ENCODE measurements around the gene BID. TPM values are rescaled to one million over a fixed set of nuclear protein-coding genes. Genes with fewer than 3 reads are reported as not detected.

BID gene
- total RNA-seq, 2 experiments from 2014 or later, result 59.9 to 60.3 TPM

- H3K4me1 ChIP-seq (ENCODE audit: insufficient read depth, low read length, poor library complexity, severe bottlenecking), result peaks cover 29% of the 10 kb centered on the region
- no peaks in the 10 kb centered on the region for H3K9me2 ChIP-seq (ENCODE audit: insufficient read depth, low read length)
- H3K79me2 ChIP-seq (ENCODE audit: insufficient read depth, low read depth, low read length), result no peaks in the 10 kb centered on the region
- no peak overlapping the region for H2AFZ ChIP-seq (ENCODE audit: low read length)
- ChIA-PET POLR2A (interaction anchor here (2.5 kb wide), 1 partner anchor 19 kb away, joined by 6 read pairs; no protein-coding TSS in a partner anchor), CTCF (ENCODE audit: unreplicated experiment) (interaction anchor here (0.5 to 2.4 kb wide), 7 partner anchors 11 to 291 kb away, joined by 3 to 11 read pairs (median 4); no protein-coding TSS in a partner anchor)
- no peak overlapping the region for H3K4me3 ChIP-seq (ENCODE audit: low read depth, low read length, poor library complexity, severe bottlenecking)
- H3K9me3 ChIP-seq (ENCODE audit: low read length), result no peaks in the 10 kb centered on the region
- peaks cover 20% of the 10 kb centered on the region for H3K36me3 ChIP-seq (ENCODE audit: insufficient read depth, low read length)
- no peak overlapping the region for H3K4me2 ChIP-seq (ENCODE audit: low read length)
- no peak overlapping the region for H3K27ac ChIP-seq (ENCODE audit: low read depth, low read length, poor library complexity, severe bottlenecking)
- no TSS peak for BruUV-seq (replicated peaks)
- H4K20me1 ChIP-seq (ENCODE audit: insufficient read depth, low read length), result no peaks in the 10 kb centered on the region
- intact Hi-C loops (cut with micrococcal nuclease; ENCODE audit: unreplicated experiment), result loop anchor here (1.0 kb wide), 1 partner anchor 42 kb away; no protein-coding TSS in a partner anchor
- no peak for DNase-seq (ENCODE audit: low spot score)
- TF ChIP-seq EZH2phosphoT487 (IDR thresholded peaks at IDR 0.05; ENCODE audit: borderline replicate concordance, low read depth, low read length), result no peak
- no peak for TF ChIP-seq CTCF (conservative IDR thresholded peaks at IDR 0.05; ENCODE audit: low read length)
Measured at GRCh38 chr22:17784776-17785175, 10.5 kb upstream of the BID start.

GRCh38 chr22:17783773-17784480 is 9.7 kb upstream of the BID start:
- no peaks in the 10 kb centered on the region for H3K9me3 ChIP-seq (ENCODE audit: low read length)
- BruUV-seq (replicated peaks), result no TSS peak
- intact Hi-C loops (cut with micrococcal nuclease; ENCODE audit: unreplicated experiment), result no loop called here
- no peaks in the 10 kb centered on the region for H4K20me1 ChIP-seq (ENCODE audit: insufficient read depth, low read length)
- no peaks in the 10 kb centered on the region for H3K9me2 ChIP-seq (ENCODE audit: insufficient read depth, low read length)
- H3K4me2 ChIP-seq (ENCODE audit: low read length), result no peak overlapping the region
- H3K4me1 ChIP-seq (ENCODE audit: insufficient read depth, low read length, poor library complexity, severe bottlenecking), result peaks cover 38% of the 10 kb centered on the region
- DNase-seq (ENCODE audit: low spot score), result no peak
- H3K36me3 ChIP-seq (ENCODE audit: insufficient read depth, low read length), result peaks cover 11% of the 10 kb centered on the region; the same call in 1 of the 2 replicates
- H3K27ac ChIP-seq (ENCODE audit: low read depth, low read length, poor library complexity, severe bottlenecking), result no peak overlapping the region
- H3K79me2 ChIP-seq (ENCODE audit: insufficient read depth, low read depth, low read length), result peaks cover 4% of the 10 kb centered on the region; the same call in 1 of the 2 replicates
- no peak overlapping the region for H2AFZ ChIP-seq (ENCODE audit: low read length)
- ChIA-PET CTCF (ENCODE audit: unreplicated experiment) (interaction anchor here (1.2 kb wide), 1 partner anchor 292 kb away, joined by 5 read pairs; no protein-coding TSS in a partner anchor), POLR2A (interaction anchor here (2.5 kb wide), 1 partner anchor 18 kb away, joined by 6 read pairs; no protein-coding TSS in a partner anchor)
- no peak for TF ChIP-seq EZH2phosphoT487 (IDR thresholded peaks at IDR 0.05; ENCODE audit: borderline replicate concordance, low read depth, low read length)
- TF ChIP-seq CTCF (conservative IDR thresholded peaks at IDR 0.05; ENCODE audit: low read length), result no peak
- H3K4me3 ChIP-seq (ENCODE audit: low read depth, low read length, poor library complexity, severe bottlenecking), result no peak overlapping the region

- Histone ChIP-seq H3K27ac (ENCODE audit: low read depth, low read length, poor library complexity, severe bottlenecking) (no peak overlapping the region), H3K79me2 (ENCODE audit: insufficient read depth, low read depth, low read length) (peaks cover 11% of the 10 kb centered on the region; the same call in 1 of the 2 replicates), H2AFZ (ENCODE audit: low read length) (no peak overlapping the region), H3K36me3 (ENCODE audit: insufficient read depth, low read length) (peaks cover 5% of the 10 kb centered on the region; the same call in 1 of the 2 replicates), H3K4me1 (ENCODE audit: insufficient read depth, low read length, poor library complexity, severe bottlenecking) (peaks cover 44% of the 10 kb centered on the region), H3K9me3 (ENCODE audit: low read length) (no peaks in the 10 kb centered on the region), H3K4me2 (ENCODE audit: low read length) (no peak overlapping the region), H3K9me2 (ENCODE audit: insufficient read depth, low read length) (no peaks in the 10 kb centered on the region), H4K20me1 (ENCODE audit: insufficient read depth, low read length) (no peaks in the 10 kb centered on the region), H3K4me3 (ENCODE audit: low read depth, low read length, poor library complexity, severe bottlenecking) (no peak overlapping the region)
- no peak for TF ChIP-seq CTCF (conservative IDR thresholded peaks at IDR 0.05; ENCODE audit: low read length)
- no peak for TF ChIP-seq EZH2phosphoT487 (IDR thresholded peaks at IDR 0.05; ENCODE audit: borderline replicate concordance, low read depth, low read length)
- ChIA-PET CTCF (ENCODE audit: unreplicated experiment) (no interaction called here), POLR2A (no interaction called here)
- intact Hi-C loops (cut with micrococcal nuclease; ENCODE audit: unreplicated experiment), result no loop called here
- no peak for DNase-seq (ENCODE audit: low spot score)
- no TSS peak for BruUV-seq (replicated peaks)
Measured at GRCh38 chr22:17783312-17783711, 9.0 kb upstream of the BID start.

Data from OCI-LY7 (cell line).